ENCODE measurements around the gene UCN2. TPM values are rescaled to one million over a fixed set of nuclear protein-coding genes. Genes with fewer than 3 reads are reported as not detected.

The UCN2 gene
- total and polyA plus RNA-seq, 2 of the 4 experiments (the other 2 are of a cell fraction) = 0.54 to 2.7 TPM

DNA sequence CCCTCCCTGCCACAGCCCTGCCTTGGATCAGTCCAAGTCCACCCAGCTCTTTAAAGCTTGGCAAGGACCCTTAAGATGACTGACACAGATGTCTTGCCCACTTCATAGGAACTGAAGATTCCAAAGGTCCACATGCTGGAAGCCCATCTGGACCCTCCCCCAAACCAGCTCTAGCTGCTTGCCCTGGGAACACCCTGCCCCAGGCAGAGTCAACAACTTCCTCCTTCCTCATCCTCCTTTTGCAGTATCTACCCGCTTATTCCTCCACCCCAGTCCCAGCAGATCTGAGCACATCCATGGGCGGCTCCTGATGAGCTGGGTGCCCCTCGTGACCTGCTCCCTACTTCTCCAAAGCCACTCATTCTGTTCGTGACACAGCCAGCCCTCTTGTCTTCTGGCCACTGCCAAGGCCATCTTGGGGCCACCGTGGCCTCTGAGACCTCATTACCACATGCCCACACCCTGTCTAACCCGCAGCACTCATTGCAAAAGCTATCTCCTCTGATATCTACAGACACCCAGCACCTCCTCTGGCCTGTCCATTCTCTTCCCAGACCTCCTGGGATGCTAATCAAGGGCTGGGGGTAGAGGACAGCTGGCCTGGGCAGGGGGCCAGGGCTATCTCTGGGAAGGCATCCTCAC, 5.0 kb downstream of the UCN2 start:
- Histone ChIP-seq H3K4me3 (ENCODE audit: insufficient read depth, low read depth, low read length) (no peak overlapping the region), H3K56ac (ENCODE audit: extremely low read depth, insufficient read depth, low read length) (no peak overlapping the region), H4K91ac (ENCODE audit: insufficient read depth, low read depth, low read length) (peak overlapping the region; percentile 41; the same call in 1 of the 2 replicates), H4K20me1 (ENCODE audit: insufficient read depth, low read length) (peaks cover 8% of the 10 kb centered on the region; the same call in 1 of the 2 replicates), H3K14ac (replicated peaks; ENCODE audit: low read depth, low read length) (no peak overlapping the region), H4K8ac (ENCODE audit: low read depth in 2 of 2, low read length in 2 of 2) (no peak overlapping the region), H3K27me3 (ENCODE audit: control insufficient read depth, insufficient read depth, low read length) (no peaks in the 10 kb centered on the region), H3K4me1 (ENCODE audit: control insufficient read depth, insufficient read depth, low read length) (peaks cover 34% of the 10 kb centered on the region), H2AK9ac (replicated peaks; ENCODE audit: low read depth, low read length, poor library complexity) (peak overlapping the region; percentile 88), H2AFZ (replicated peaks; ENCODE audit: low read length, poor library complexity) (peak overlapping the region; percentile 15), H2BK5ac (ENCODE audit: low read depth, low read length, poor library complexity, severe bottlenecking) (peak overlapping the region; percentile 95), H2BK15ac (ENCODE audit: low read depth, low read length) (no peak overlapping the region; the same call in 2 of the 3 replicates), H2BK120ac (ENCODE audit: low read depth, low read length) (0 out of 2 replicates have a peak overlapping the region, but pooled peaks have one; percentile 6), H3K4ac (ENCODE audit: low read depth, low read length) (peak overlapping the region; percentile 45), H3K9ac (ENCODE audit: low read depth, low read length) (no peak overlapping the region), H2AK5ac (ENCODE audit: low read depth, low read length) (peak overlapping the region; percentile 91), H3K9me1 (ENCODE audit: insufficient read depth, low read length) (peaks cover 21% of the 10 kb centered on the region), H3K23ac (ENCODE audit: low read depth, low read length) (no peak overlapping the region; the same call in 1 of the 2 replicates), H4K5ac (ENCODE audit: low read depth, low read length) (no peak overlapping the region), H3K27ac (ENCODE audit: insufficient read depth, low read length) (no peak overlapping the region; the same call in 1 of the 2 replicates), H3K9me3 (ENCODE audit: control insufficient read depth, insufficient read depth, low read length) (no peaks in the 10 kb centered on the region), H3K4me2 (ENCODE audit: low read depth, low read length) (no peak overlapping the region), H2BK20ac (ENCODE audit: low read depth, low read length) (peak overlapping the region; percentile 48; the same call in 1 of the 2 replicates), H3K79me1 (ENCODE audit: low read depth in 1 of 2, low read length in 2 of 2) (peaks cover 17 to 65% of the 10 kb centered on the region in 2 experiments), H3K18ac (ENCODE audit: low read depth, low read length) (no peak overlapping the region), H3K36me3 (ENCODE audit: control insufficient read depth, insufficient read depth, low read length) (peaks cover 7% of the 10 kb centered on the region; the same call in 1 of the 2 replicates)
- intact Hi-C loops (cut with micrococcal nuclease) = no loop called here
- ChIA-PET POLR2A (ENCODE audit: unreplicated experiment) (no interaction called here), CTCF (no interaction called here)
- DNase-seq (no peak), ATAC-seq (ENCODE audit: low read depth) (no peak)
- no peak for TF ChIP-seq MAFK (IDR thresholded peaks at IDR 0.05; ENCODE audit: low read depth, low read length)
- TF ChIP-seq RFX5 (IDR thresholded peaks at IDR 0.05; ENCODE audit: low read depth, low read length) = no peak
- TF ChIP-seq, protein P1, sequence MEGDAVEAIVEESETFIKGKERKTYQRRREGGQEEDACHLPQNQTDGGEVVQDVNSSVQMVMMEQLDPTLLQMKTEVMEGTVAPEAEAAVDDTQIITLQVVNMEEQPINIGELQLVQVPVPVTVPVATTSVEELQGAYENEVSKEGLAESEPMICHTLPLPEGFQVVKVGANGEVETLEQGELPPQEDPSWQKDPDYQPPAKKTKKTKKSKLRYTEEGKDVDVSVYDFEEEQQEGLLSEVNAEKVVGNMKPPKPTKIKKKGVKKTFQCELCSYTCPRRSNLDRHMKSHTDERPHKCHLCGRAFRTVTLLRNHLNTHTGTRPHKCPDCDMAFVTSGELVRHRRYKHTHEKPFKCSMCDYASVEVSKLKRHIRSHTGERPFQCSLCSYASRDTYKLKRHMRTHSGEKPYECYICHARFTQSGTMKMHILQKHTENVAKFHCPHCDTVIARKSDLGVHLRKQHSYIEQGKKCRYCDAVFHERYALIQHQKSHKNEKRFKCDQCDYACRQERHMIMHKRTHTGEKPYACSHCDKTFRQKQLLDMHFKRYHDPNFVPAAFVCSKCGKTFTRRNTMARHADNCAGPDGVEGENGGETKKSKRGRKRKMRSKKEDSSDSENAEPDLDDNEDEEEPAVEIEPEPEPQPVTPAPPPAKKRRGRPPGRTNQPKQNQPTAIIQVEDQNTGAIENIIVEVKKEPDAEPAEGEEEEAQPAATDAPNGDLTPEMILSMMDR (conservative IDR thresholded peaks at IDR 0.05; ENCODE audit: low read depth, low read length) = no peak
- TF ChIP-seq RCOR1 (IDR thresholded peaks at IDR 0.05; ENCODE audit: insufficient replicate concordance, low read length) = no peak
- TF ChIP-seq MAZ (IDR thresholded peaks at IDR 0.05; ENCODE audit: borderline replicate concordance, low read depth, low read length) = no peak
- TF ChIP-seq CEBPB (IDR thresholded peaks at IDR 0.05; ENCODE audit: low read depth, low read length) = no peak
- no peak for TF ChIP-seq FOS (IDR thresholded peaks at IDR 0.05; ENCODE audit: low read depth, low read length)
- TF ChIP-seq NFE2L2 (IDR thresholded peaks at IDR 0.05; ENCODE audit: low read depth, low read length) = no peak
- no peak for TF ChIP-seq MXI1 (IDR thresholded peaks at IDR 0.05; ENCODE audit: borderline replicate concordance, low read depth, low read length)
- TF ChIP-seq SMC3 (IDR thresholded peaks at IDR 0.05; ENCODE audit: low read depth, low read length) = no peak
- TF ChIP-seq, protein P2, sequence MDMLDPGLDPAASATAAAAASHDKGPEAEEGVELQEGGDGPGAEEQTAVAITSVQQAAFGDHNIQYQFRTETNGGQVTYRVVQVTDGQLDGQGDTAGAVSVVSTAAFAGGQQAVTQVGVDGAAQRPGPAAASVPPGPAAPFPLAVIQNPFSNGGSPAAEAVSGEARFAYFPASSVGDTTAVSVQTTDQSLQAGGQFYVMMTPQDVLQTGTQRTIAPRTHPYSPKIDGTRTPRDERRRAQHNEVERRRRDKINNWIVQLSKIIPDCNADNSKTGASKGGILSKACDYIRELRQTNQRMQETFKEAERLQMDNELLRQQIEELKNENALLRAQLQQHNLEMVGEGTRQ (IDR thresholded peaks at IDR 0.05; ENCODE audit: low read depth, low read length) = no peak
- no peak for TF ChIP-seq RAD21 (IDR thresholded peaks at IDR 0.05; ENCODE audit: low read length)
- TF ChIP-seq, protein P3, sequence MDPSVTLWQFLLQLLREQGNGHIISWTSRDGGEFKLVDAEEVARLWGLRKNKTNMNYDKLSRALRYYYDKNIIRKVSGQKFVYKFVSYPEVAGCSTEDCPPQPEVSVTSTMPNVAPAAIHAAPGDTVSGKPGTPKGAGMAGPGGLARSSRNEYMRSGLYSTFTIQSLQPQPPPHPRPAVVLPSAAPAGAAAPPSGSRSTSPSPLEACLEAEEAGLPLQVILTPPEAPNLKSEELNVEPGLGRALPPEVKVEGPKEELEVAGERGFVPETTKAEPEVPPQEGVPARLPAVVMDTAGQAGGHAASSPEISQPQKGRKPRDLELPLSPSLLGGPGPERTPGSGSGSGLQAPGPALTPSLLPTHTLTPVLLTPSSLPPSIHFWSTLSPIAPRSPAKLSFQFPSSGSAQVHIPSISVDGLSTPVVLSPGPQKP (IDR thresholded peaks at IDR 0.05; ENCODE audit: borderline replicate concordance, low read depth, low read length) = no peak
- TF ChIP-seq BHLHE40 (IDR thresholded peaks at IDR 0.05; ENCODE audit: low read depth, low read length) = no peak
- 95% methylated on average over 4 of the region's 6 CpGs; no CpG with 5 or more reads in 1 of the 2 experiments for WGBS, 2 experiments (ENCODE audit: extremely low coverage in 2 of 2, insufficient read length in 1 of 2)
- in situ Hi-C loops (cut with MboI; ENCODE audit: low sequenced_read_pairs) = loop anchor here (5.0 kb wide), 1 partner anchor 91 kb away; a partner anchor contains a TSS
- no TSS peak for BruUV-seq (replicated peaks)
- dilution Hi-C loops (cut with HindIII; ENCODE audit: low sequenced_read_pairs, unreplicated experiment) = no loop called here
